CD4-positive, CD25-positive, alpha-beta regulatory T cell (primary cell): ENCODE results near the gene DBF4. TPM values are rescaled to one million over a fixed set of nuclear protein-coding genes. Genes with fewer than 3 reads are reported as not detected.
"Not testable (repeated sequence)": the region's sequence is repeated elsewhere in the genome, so short reads cannot be mapped to it uniquely, and the experiment has no call there.

Experiments
- ATAC-seq, 2 donors: fragments of 150-1000 bp; cut with Tn5 transposase; one replicate each; pipeline ENCODE4 v1.10.0; 2021; ENCODE audit warnings: low read depth in 2 of 2, moderate number of reproducible peaks in 2 of 2, moderate library complexity in 1 of 2
- DNase-seq, 3 donors: peaks; one replicate each; pipeline versions ENCODE4 v3.0.0 to v3.0.0-alpha.2; 2012 to 2022; ENCODE audit warnings: mixed read lengths in 1 of 3
- H3K27ac ChIP-seq: one replicate; pipeline ENCODE4 v1.7.0; 2013; ENCODE audit warnings: mild to moderate bottlenecking, low read length; ENCODE audit not compliant: insufficient read depth, poor library complexity, severe bottlenecking
- H3K27me3 ChIP-seq: one replicate; pipeline ENCODE4 v1.7.0; 2013; ENCODE audit warnings: low read length; ENCODE audit not compliant: control insufficient read depth, insufficient read depth
- H3K36me3 ChIP-seq: one replicate; pipeline ENCODE4 v1.7.0; 2013; ENCODE audit warnings: mild to moderate bottlenecking, low read length, moderate library complexity; ENCODE audit not compliant: control insufficient read depth, insufficient read depth
- H3K4me1 ChIP-seq: 2 replicates; pipeline ENCODE4 v1.7.0; 2013; ENCODE audit warnings: mild to moderate bottlenecking, low read length; ENCODE audit not compliant: insufficient read depth, control insufficient read depth, poor library complexity, severe bottlenecking
- H3K4me3 ChIP-seq: one replicate; pipeline ENCODE4 v1.7.0; 2013; ENCODE audit warnings: low read depth, mild to moderate bottlenecking, low read length, moderate library complexity
- H3K9me3 ChIP-seq, 2 experiments: 1 replicate in 1 of 2; 2 replicates in 1 of 2; pipeline ENCODE4 v1.7.0; 2013; ENCODE audit warnings: low read length in 2 of 2, mild to moderate bottlenecking in 1 of 2, moderate library complexity in 1 of 2; ENCODE audit not compliant: control insufficient read depth in 2 of 2
- H3K27ac Mint-ChIP-seq, 3 donors: one replicate each; pipeline ENCODE4 v1.8.0; 2020 to 2022; ENCODE audit warnings: mild to moderate bottlenecking in 3 of 3, mixed read lengths in 3 of 3, moderate library complexity in 2 of 3
- H3K27me3 Mint-ChIP-seq: one replicate; pipeline ENCODE4 v1.8.0; 2022; ENCODE audit warnings: mild to moderate bottlenecking, mixed read lengths
- H3K36me3 Mint-ChIP-seq: one replicate; pipeline ENCODE4 v1.8.0; 2020; ENCODE audit warnings: mixed read lengths
- H3K4me1 Mint-ChIP-seq, 4 donors: one replicate each; pipeline ENCODE4 v1.8.0; 2020 to 2022; ENCODE audit warnings: mixed read lengths in 4 of 4, mild to moderate bottlenecking in 1 of 4
- H3K4me3 Mint-ChIP-seq, 4 donors: one replicate each; pipeline ENCODE4 v1.8.0; 2020 to 2022; ENCODE audit warnings: mild to moderate bottlenecking in 4 of 4, mixed read lengths in 4 of 4, moderate library complexity in 3 of 4
- H3K9me3 Mint-ChIP-seq, 7 donors: one replicate each; pipeline ENCODE4 v1.8.0; 2020 to 2022; ENCODE audit warnings: mixed read lengths in 7 of 7, mild to moderate bottlenecking in 3 of 7, moderate library complexity in 2 of 7
- polyA plus RNA-seq, 4 donors: library from polyadenylated mRNA; unstranded; fragments of 300-500 nt; fragmentation: Illumina TruSeq; gene quantifications; one replicate each; pipeline ENCODE4 v1.2.3, GENCODE V29; 2021
- total RNA-seq: library from RNA; stranded (reverse); gene quantifications from one replicate; pipeline ENCODE4 v1.2.3, GENCODE V29; 2022

DBF4 gene
- total and polyA plus RNA-seq, 5 donors from 2014 or later, result 41.2 to 65.1 (median 44.7) TPM

DNA sequence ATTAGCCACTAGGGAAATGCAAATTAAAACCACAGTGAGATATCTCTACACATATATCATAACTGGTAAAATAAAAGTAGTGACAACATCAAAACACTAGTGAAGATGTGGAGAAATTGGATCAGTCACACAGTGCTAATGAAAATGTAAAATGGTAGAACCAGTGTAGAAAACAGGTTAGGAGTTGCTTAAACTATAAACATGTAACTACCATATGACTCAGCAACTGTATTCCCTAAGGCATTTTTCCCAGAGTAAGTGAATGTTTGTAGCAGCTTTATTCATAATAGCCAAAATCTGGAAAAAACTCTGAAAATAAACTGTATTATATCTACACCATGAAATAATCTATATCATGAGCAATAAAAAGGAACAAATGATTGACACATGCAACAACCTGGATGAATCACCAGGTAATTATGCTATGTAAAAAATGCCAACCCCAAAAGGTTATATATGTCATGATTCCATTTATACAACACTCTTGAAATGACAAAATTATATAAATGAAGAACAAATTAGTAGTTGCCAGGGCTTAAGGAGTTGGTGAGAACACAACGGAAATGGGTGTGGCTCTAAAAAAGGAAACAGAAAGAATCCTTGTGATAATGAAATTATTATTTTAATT, 22.9 kb upstream of the DBF4 start:
- no peak overlapping the region for H3K4me3 Mint-ChIP-seq
- H3K27me3 ChIP-seq, result no peaks in the 10 kb centered on the region
- peaks cover 47% of the 10 kb centered on the region for H3K36me3 Mint-ChIP-seq
- no peak overlapping the region for H3K27ac ChIP-seq
- H3K27me3 Mint-ChIP-seq, result no peaks in the 10 kb centered on the region
- DNase-seq (peak in 1 of 3 donors; percentile 26), ATAC-seq (no peak)
- peaks cover 4% of the 10 kb centered on the region for H3K4me1 ChIP-seq
- H3K9me3 Mint-ChIP-seq, result peaks cover 0 to 2% (median 0%) of the 10 kb centered on the region in 7 donors
- H3K9me3 ChIP-seq, result no peaks in the 10 kb centered on the region
- H3K4me3 ChIP-seq, result peak overlapping the region; percentile 39
- H3K4me1 Mint-ChIP-seq, result peaks cover 8 to 25% (median 20%) of the 10 kb centered on the region in 4 donors
- H3K27ac Mint-ChIP-seq, result no peak overlapping the region
- peaks cover 37% of the 10 kb centered on the region for H3K36me3 ChIP-seq

DNA sequence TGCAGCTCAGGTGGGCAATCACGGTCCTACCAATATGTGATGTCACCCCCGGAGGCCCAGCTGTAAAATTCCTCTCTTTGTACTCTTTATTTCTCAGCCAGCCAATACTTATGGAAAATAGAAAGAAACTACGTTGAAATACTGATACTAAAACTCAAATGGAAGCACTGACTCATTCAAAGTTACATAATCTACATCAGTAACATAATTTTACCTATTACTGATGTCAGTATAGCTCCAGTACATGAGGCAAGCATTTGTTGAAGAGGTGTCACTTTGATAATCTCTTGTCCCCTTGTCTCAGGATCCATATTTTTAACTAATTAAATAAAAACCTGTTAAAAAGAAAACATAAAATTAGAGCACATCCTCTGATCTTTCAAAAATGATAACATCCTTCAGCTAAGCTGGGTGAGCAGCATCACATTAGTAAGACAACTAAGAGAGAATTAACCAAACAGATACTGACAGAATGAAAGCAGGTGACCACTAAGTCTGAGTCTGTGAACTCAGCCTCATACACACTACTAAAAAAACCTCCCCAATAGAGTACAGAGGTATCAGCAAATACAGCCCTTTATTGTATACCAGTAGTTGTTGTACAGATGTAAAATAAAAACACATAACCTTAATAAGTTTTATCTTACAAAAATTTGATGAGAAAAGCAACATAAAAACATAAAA, 17.7 kb upstream of the DBF4 start:
- H3K27ac ChIP-seq, result no peak overlapping the region
- H3K4me1 ChIP-seq, result no peaks in the 10 kb centered on the region
- H3K36me3 ChIP-seq, result peaks cover 28% of the 10 kb centered on the region
- no peak overlapping the region for H3K4me3 Mint-ChIP-seq
- DNase-seq (no peak), ATAC-seq (no peak)
- peaks cover 31% of the 10 kb centered on the region for H3K36me3 Mint-ChIP-seq
- H3K4me3 ChIP-seq, result no peak overlapping the region
- no peaks in the 10 kb centered on the region for H3K27me3 ChIP-seq
- H3K4me1 Mint-ChIP-seq, result peaks cover 7 to 25% (median 18%) of the 10 kb centered on the region in 4 donors
- H3K27me3 Mint-ChIP-seq, result no peaks in the 10 kb centered on the region
- H3K9me3 ChIP-seq, result no peaks in the 10 kb centered on the region
- peak overlapping the region in 1 of 3 donors; percentile 63 for H3K27ac Mint-ChIP-seq
- peaks cover 0 to 2% (median 0%) of the 10 kb centered on the region in 7 donors for H3K9me3 Mint-ChIP-seq

GRCh38 chr7:87866089-87866488, 10.2 kb upstream of the DBF4 start:
- Mint-ChIP-seq H3K27me3 (no peaks in the 10 kb centered on the region), H3K27ac (no peak overlapping the region), H3K4me1 (peaks cover 6 to 20% (median 7%) of the 10 kb centered on the region in 4 donors), H3K4me3 (no peak overlapping the region), H3K9me3 (peaks cover 4 to 33% (median 15%) of the 10 kb centered on the region in 7 donors), H3K36me3 (peaks cover 44% of the 10 kb centered on the region)
- H3K4me3 ChIP-seq, result no peak overlapping the region
- H3K27ac ChIP-seq, result no peak overlapping the region
- peaks cover 14 to 27% of the 10 kb centered on the region in 2 experiments for H3K9me3 ChIP-seq
- ATAC-seq (no peak), DNase-seq (no peak)
- no peaks in the 10 kb centered on the region for H3K4me1 ChIP-seq
- peaks cover 29% of the 10 kb centered on the region for H3K36me3 ChIP-seq
- H3K27me3 ChIP-seq, result no peaks in the 10 kb centered on the region

DNA sequence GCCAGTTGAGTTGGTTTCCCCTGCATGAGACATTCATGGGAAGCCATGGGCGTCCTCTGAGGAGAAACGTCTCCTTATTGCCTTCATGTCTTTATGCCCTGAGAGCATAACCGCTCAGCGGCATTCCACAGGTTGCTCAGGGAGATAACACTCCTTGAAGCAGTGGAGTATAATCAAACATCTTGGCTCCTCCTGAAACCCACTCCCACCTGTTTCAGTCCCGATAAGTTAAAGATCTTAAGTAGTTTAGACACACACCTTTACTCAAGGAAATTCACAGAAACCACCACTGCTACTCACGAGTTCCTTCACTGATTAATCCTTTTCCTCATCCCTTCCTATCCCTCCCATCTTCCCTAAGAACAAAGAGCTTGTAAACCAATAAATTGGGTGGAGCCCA, 9.8 kb upstream of the DBF4 start:
- H3K9me3 Mint-ChIP-seq, result peaks cover 4 to 33% (median 15%) of the 10 kb centered on the region in 7 donors

GRCh38 chr7:87870471-87870870, 5.8 kb upstream of the DBF4 start:
- H3K36me3 Mint-ChIP-seq, result peaks cover 47% of the 10 kb centered on the region
- no peak for ATAC-seq
- no peaks in the 10 kb centered on the region for H3K27me3 Mint-ChIP-seq
- H3K4me1 ChIP-seq, result peaks cover 25% of the 10 kb centered on the region
- H3K4me3 Mint-ChIP-seq, result no peak overlapping the region
- no peak overlapping the region for H3K27ac ChIP-seq
- H3K27me3 ChIP-seq, result no peaks in the 10 kb centered on the region
- H3K27ac Mint-ChIP-seq, result no peak overlapping the region
- H3K9me3 Mint-ChIP-seq, result peaks cover 0 to 41% (median 14%) of the 10 kb centered on the region in 7 donors
- peaks cover 35% of the 10 kb centered on the region for H3K36me3 ChIP-seq
- H3K4me1 Mint-ChIP-seq, result peaks cover 24 to 34% (median 33%) of the 10 kb centered on the region in 4 donors
- H3K4me3 ChIP-seq, result no peak overlapping the region
- DNase-seq, result no peak
- H3K9me3 ChIP-seq, result peaks cover 25 to 34% of the 10 kb centered on the region in 2 experiments

More for the DNA sequence above, 9.8 kb upstream of the DBF4 start:
- H3K4me3 ChIP-seq, DNase-seq, H3K27me3 Mint-ChIP-seq, H3K4me3 Mint-ChIP-seq, H3K27me3 ChIP-seq, ATAC-seq, H3K4me1 ChIP-seq, H3K27ac Mint-ChIP-seq, H3K27ac ChIP-seq: not testable (repeated sequence)
- peaks cover 34% of the 10 kb centered on the region for H3K36me3 ChIP-seq
- Mint-ChIP-seq H3K4me1 (peaks cover 6 to 20% (median 8%) of the 10 kb centered on the region in 4 donors), H3K36me3 (peaks cover 49% of the 10 kb centered on the region)
- peaks cover 17 to 30% of the 10 kb centered on the region in 2 experiments for H3K9me3 ChIP-seq

DNA sequence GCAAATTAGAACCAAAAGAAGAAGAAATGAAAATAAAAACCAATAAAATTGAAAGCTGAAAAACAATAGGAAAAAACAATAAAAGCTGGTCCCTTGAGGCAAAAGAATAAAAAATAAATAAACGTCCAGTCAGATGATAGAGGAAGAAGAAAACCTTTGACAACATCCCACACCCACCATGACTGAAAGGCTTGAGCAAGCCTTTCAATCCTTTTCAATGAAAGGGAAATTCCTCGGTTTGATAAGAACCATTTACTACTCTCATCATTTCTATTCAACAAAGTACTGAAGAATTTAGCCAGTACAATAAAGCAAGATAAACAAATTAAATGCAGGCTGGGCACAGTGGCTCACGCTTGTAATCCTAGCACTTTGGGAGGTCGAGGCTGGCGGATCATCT, 3.9 kb upstream of the DBF4 start:
- peaks cover 25 to 38% (median 29%) of the 10 kb centered on the region in 4 donors for H3K4me1 Mint-ChIP-seq
- no peak overlapping the region for H3K27ac ChIP-seq
- H3K9me3 ChIP-seq, result peaks cover 12 to 17% of the 10 kb centered on the region in 2 experiments
- H3K4me1 ChIP-seq, result peaks cover 30% of the 10 kb centered on the region
- ATAC-seq (no peak), DNase-seq (no peak)
- H3K4me3 ChIP-seq, result peak overlapping the region; percentile 9
- peaks cover 21% of the 10 kb centered on the region for H3K36me3 ChIP-seq
- H3K27me3 ChIP-seq, result no peaks in the 10 kb centered on the region
- no peaks in the 10 kb centered on the region for H3K27me3 Mint-ChIP-seq
- H3K36me3 Mint-ChIP-seq, result peaks cover 33% of the 10 kb centered on the region
- no peak overlapping the region for H3K4me3 Mint-ChIP-seq
- H3K9me3 Mint-ChIP-seq, result peaks cover 0 to 27% (median 11%) of the 10 kb centered on the region in 7 donors
- no peak overlapping the region for H3K27ac Mint-ChIP-seq

DNA sequence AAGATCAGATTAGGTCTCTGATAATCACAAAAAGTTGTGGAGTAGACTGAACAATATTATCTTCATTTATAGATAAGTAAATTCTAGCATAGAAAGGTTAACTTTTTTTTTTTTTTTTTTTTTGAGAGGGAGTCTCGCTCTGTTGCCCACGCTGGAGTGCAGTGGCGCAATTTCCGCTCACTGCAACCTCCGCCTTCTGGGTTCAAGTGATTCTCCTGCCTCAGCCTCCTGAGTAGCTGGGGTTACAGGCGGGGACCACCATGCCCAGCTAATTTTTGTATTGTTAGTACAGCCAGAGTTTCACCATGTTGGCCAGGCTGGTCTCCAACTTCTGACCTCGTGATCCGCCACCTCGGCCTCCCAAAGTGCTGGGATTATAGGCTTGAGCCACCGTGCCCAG, 3.0 kb upstream of the DBF4 start:
- peak overlapping the region in 2 of 3 donors; percentile 8 to 43 for H3K27ac Mint-ChIP-seq
- H3K4me3 Mint-ChIP-seq, result peak overlapping the region in 1 of 4 donors; percentile 94
- Histone ChIP-seq H3K4me1 (peaks cover 39% of the 10 kb centered on the region), H3K36me3 (peaks cover 14% of the 10 kb centered on the region), H3K9me3 (peaks cover 12 to 17% of the 10 kb centered on the region in 2 experiments)
- peaks cover 0 to 22% (median 8%) of the 10 kb centered on the region in 7 donors for H3K9me3 Mint-ChIP-seq
- H3K36me3 Mint-ChIP-seq, result peaks cover 33% of the 10 kb centered on the region
- peaks cover 25 to 47% (median 38%) of the 10 kb centered on the region in 4 donors for H3K4me1 Mint-ChIP-seq
- H3K27ac ChIP-seq, H3K27me3 Mint-ChIP-seq, ATAC-seq, H3K27me3 ChIP-seq, DNase-seq, H3K4me3 ChIP-seq: not testable (repeated sequence)
